ENCODE data around the gene ANKDD1B. TPM values are rescaled to one million over a fixed set of nuclear protein-coding genes. Genes with fewer than 3 reads are reported as not detected.

Gene ANKDD1B
- total RNA-seq, 1 donor from 2014 or later = 0.28 TPM

GRCh38 chr5:75707911-75708509 lies 96.8 kb downstream of the ANKDD1B start:
- ATAC-seq = no peak

- ATAC-seq = no peak
Measured at GRCh38 chr5:75710637-75711036, 99.4 kb downstream of the ANKDD1B start.

GRCh38 chr5:75711151-75711550 lies 99.9 kb downstream of the ANKDD1B start:
- no peak for ATAC-seq

- no peak for ATAC-seq
Measured at GRCh38 chr5:75712091-75712490, 100.8 kb downstream of the ANKDD1B start.

GRCh38 chr5:75716715-75717081 lies 105.4 kb downstream of the ANKDD1B start:
- no peak for ATAC-seq

GRCh38 chr5:75717082-75717922 lies 106.0 kb downstream of the ANKDD1B start, which contains the start of gene POC5:
TSS of gene POC5 (minus strand) at chr5:75717437. CDS start at chr5:75712937, 4,500 bp downstream.
- peak; percentile 100 for ATAC-seq

GRCh38 chr5:75720882-75721281 lies 109.6 kb downstream of the ANKDD1B start:
- no peak for ATAC-seq

Other genes with a start within 250 kb of the ANKDD1B start
- gene CERT1, start 99.8 kb upstream of the ANKDD1B start, total RNA-seq = 27.6 TPM
- 11.2 TPM for gene POLK, start 99.6 kb upstream of the ANKDD1B start, total RNA-seq
- 5.5 TPM for gene POC5, start 106.0 kb downstream of the ANKDD1B start, total RNA-seq